HG03175 (cell line): Measurements from ENCODE around the gene NAPEPLD.
"Not testable (repeated sequence)": the region's sequence is repeated elsewhere in the genome, so short reads cannot be mapped to it uniquely, and the experiment has no call there.

Source experiments
- ATAC-seq: cut with Tn5 transposase; IDR thresholded peaks from one replicate; pipeline ENCODE4 v1.9.1; 2021; ENCODE audit warnings: mild to moderate bottlenecking, moderate library complexity; ENCODE audit not compliant: unreplicated experiment

NAPEPLD gene

GRCh38 chr7:103144754-103145153 is 4.1 kb downstream of the NAPEPLD start:
- not testable (repeated sequence) for ATAC-seq

GRCh38 chr7:103143868-103144267 is 5.0 kb downstream of the NAPEPLD start:
- no peak for ATAC-seq

GRCh38 chr7:103142494-103142893 is 6.4 kb downstream of the NAPEPLD start:
- ATAC-seq: no peak

- ATAC-seq: no peak
These were observed 7.0 kb downstream of the NAPEPLD start for GRCh38 chr7:103141753-103142404.

DNA sequence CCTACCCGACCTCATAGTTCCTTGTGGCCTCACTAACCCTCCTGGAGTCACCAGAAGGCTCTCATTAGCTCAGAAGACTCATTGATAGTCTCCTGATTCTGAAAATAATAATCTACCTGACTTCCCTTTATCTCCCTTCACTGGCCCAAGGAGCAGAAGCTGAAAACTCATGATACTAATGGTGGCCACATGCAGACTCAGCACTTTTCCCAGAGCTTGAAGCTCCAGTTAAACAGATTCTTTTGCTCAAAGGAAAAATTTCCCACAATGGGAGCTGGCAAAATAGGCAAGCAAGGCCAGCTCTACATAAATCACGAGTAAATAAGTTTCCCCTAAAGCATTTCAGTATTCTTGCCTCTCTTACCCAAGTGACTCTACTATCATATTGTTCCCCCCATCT is 8.2 kb downstream of the NAPEPLD start:
- ATAC-seq: no peak

DNA sequence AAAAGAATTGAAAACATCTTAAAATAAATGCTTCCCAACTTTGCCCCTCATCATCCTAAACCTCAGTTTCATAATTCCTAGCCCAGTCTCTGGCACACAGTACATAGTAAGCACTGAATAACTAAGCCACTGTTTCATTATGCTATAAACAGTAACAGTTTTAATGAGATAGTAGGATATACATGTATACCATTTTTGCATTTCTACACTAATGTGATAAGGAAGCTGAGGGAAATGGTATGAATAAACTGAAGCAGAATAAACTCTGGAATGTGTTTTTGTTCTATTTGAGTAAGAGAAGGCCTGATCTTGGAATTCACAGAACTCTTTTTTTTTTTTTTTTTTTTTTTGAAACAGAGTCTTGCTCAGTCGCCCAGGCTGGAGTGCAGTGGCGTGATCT is 8.8 kb downstream of the NAPEPLD start:
- ATAC-seq: no peak

GRCh38 chr7:103134836-103135554 is 13.9 kb downstream of the NAPEPLD start:
- no peak for ATAC-seq

DNA sequence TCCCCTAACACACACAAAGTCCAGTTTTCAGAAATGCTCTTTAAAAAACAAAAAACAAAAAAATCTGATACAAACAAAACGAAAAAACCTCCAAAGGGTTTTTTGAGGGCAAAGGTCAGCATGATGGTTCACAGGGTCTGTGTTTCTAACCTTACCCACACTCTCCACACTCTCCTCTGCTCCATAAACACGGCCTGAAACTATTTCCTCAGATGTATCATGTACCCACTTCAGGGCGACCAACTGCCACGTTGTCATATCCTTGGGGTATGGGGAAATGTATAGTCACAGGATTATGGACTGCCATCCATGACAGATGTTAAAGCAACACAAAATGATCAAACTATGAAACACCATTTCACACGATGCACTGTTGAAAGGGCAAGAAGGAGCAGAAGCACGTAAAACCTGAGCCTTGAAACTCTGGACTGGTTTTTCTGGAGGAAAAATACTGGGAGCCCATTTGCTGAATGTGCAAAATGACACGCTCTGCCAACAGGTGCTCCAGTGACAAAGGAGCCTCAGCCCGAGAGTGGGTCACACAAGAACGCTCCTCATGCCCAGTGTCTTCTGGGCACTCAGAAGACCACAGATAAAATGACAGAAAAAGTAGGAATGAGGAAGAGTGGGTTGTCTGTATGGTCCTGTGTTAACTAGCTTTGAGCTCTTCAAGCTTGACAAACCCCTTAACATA is 15.8 kb downstream of the NAPEPLD start:
- no peak for ATAC-seq

DNA sequence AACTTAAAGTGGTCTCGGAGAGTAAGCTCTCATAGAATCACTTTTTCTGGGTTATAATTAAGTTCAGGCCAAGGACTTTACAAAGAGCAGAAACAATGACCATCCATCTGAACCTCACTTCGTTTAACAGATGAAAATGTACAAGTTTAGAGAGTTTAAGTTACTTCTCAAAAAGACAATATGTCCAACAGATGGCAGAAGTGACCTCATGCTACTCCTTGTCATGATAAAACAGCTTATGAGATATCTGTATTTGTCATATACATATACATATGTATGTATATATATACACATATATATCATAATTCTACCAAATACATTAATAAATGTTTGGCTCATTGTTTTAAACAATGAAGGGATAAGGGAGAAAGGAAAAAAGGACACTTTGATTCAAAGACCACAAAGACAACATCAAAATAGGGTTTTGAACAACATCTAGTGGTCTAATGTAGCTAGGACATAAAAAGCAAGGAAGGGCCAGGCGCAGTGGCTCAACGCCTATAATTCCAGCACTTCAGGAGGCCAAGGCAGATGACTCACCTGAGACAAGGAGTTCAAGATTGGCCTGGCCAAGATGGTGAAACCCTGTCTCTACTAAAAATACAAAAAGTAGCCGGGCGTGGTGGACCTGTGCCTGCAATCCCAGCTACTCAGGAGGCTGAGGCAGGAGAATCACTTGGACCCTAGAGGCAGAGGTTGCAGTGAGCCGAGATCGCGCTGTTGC is 17.8 kb downstream of the NAPEPLD start:
- no peak for ATAC-seq

GRCh38 chr7:103129702-103130549 is 19.0 kb downstream of the NAPEPLD start:
- ATAC-seq: no peak

DNA sequence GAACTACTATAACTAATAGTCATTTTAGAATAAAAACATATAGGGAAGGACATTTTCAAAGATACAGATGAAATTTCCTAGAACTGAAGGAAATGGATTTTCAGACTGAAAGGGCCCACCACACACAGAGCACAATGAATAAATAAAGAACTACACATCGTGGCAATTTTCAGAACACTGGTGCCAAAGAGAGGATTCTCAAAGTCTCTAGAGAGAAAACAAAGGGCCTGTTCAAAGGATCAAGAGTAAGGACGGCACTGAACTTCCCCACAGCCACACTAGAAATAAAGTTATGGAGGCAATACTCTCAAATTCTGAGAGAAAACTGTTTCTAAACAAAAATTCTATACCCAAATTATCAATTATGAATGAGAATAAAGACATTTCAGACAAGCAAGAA is 21.9 kb downstream of the NAPEPLD start:
- no peak for ATAC-seq

- no peak for ATAC-seq
These were observed 24.4 kb downstream of the NAPEPLD start for GRCh38 chr7:103124429-103124979.

GRCh38 chr7:103123529-103123928 is 25.4 kb downstream of the NAPEPLD start:
- ATAC-seq: no peak

DNA sequence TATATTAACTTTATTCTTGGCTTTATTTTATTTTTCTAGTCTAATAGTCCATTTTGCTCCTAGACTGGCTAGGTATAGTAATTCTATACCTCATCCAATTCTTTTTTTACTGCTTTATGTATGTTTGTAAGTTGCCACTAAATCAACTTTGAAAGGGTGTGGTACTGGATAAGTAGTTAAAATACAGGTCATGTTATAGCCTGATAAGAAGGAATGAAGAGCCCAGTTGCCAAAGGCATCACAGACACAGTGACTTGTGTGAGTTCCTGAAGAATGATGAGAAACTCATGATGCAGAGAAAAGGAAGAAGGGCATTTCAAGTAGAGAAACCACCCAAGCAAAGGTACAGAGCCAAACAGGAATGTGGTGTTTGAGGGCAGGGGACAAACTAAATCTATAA is 27.3 kb downstream of the NAPEPLD start:
- no peak for ATAC-seq

GRCh38 chr7:103120362-103120761 is 28.5 kb downstream of the NAPEPLD start:
- no peak for ATAC-seq

DNA sequence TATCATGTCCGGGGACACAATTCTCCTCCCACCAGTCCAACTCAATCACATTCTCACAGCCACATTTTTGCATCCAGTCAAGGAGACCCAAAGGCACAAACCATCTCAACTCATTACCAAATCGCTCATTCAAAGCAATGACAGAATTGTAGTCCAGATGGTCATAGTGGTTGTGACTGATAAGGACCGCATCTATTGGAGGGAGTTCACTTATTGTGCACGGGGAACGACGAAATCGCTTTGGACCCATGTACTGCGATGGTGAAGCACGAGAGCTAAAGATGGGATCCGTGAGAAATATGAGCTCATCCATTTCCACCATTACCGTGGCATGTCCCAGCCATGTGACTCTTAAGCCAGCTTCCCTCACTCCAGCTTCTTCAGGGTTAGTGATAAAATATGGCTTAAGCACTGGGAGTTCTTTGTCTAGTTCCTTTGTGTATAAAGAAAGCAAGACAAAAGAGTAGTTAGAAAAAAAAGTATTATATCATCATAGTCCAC is 29.1 kb downstream of the NAPEPLD start:
- ATAC-seq: no peak

DNA sequence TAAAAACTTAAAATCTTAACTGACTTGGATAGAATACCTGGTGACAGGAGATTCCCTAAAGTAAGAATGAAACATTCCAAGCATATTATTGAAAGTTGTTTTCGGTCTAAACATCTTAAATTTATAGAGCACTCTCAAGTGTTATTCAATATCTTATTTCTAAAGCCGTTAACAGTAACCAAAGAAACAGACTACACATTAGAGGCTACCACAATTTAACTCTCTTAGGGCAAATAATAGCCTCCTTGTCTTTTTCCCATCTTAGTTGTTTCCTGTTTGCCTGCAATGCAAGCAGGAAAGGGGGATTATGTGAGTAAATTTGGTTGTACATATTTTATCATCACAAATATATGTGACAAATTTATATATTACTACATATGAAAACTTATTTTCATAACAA is 31.4 kb downstream of the NAPEPLD start:
- no peak for ATAC-seq

GRCh38 chr7:103116991-103117390 is 31.9 kb downstream of the NAPEPLD start:
- ATAC-seq: no peak

DNA sequence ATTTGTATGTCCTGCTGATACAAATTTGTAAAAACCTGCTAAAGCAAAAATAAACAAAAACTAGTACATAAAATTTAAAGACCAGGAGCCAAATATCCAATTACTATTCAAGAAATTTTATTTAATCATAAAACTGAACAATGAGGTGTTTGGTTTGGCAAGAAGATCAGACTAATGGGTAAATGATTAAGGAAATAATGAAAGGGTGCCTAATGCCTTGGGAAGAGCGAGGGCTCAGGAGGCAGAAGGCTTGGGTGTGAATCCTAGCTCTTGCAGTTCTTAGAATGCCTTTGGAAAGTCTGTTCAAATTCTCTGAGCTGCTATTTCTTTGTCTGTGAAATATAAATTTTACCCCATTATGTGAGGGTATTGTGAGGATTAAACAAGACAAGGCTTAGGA is 32.4 kb downstream of the NAPEPLD start:
- no peak for ATAC-seq

DNA sequence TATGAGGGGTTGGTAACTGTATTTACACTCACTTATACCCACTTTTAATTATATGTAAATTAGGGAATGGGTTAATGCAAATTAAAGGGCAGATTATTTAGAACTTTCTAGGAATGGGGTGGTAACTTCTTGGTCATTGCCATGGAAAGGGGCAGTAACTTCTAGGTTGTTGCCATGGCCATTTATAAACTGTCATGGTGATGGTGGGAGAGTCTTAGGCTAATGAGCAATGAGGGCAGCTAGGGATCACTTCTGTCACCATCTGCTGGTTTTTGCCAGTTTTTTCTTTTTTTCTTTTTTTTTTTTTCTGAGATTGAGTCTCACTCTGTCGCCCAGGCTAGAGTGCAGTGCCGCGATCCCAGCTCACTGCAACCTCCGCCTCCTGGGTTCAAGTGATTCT is 33.1 kb downstream of the NAPEPLD start:
- no peak for ATAC-seq
